GM23338 (cell line): Measurements from ENCODE around the gene PPP6R2. TPM values are rescaled to one million over a fixed set of nuclear protein-coding genes. Genes with fewer than 3 reads are reported as not detected.
A peak's percentile ranks its signal among the peaks of the same experiment; 100 is the strongest.

Experiments used
- ATAC-seq: fragments of 200-7000 bp; cut with Tn5 transposase; 3 replicates; pipeline ENCODE4 v1.9.1; 2020
- DNase-seq: peaks from one replicate; pipeline ENCODE4 v3.0.0-alpha.2; 2015; ENCODE audit warnings: low spot score
- H2AFZ ChIP-seq: fragments of 200-600 bp; sonication (generic); 2 replicates; pipeline ENCODE4 v1.8.0; 2016; ENCODE audit warnings: antibody characterized with exemption, mild to moderate bottlenecking, moderate library complexity
- H3F3A ChIP-seq: fragments of 200-600 bp; sonication (generic); replicated peaks from 2 replicates; pipeline ENCODE4 v1.8.0; 2017; ENCODE audit warnings: antibody characterized with exemption, mixed run types, low read depth
- H3K27ac ChIP-seq: fragments of 200-600 bp; sonication (generic); 2 replicates; pipeline ENCODE4 v1.6.1; 2016; ENCODE audit warnings: low read depth
- H3K27me3 ChIP-seq: fragments of 200-600 bp; sonication (generic); 2 replicates; pipeline ENCODE4 v1.8.0; 2016; ENCODE audit warnings: mild to moderate bottlenecking, mixed run types, moderate library complexity; ENCODE audit not compliant: insufficient read depth
- H3K36me3 ChIP-seq: fragments of 200-600 bp; sonication (generic); 2 replicates; pipeline ENCODE4 v1.8.0; 2016; ENCODE audit warnings: mild to moderate bottlenecking; ENCODE audit not compliant: insufficient read depth
- H3K4me1 ChIP-seq: fragments of 200-600 bp; sonication (generic); 2 replicates; pipeline ENCODE4 v1.8.0; 2016; ENCODE audit warnings: mild to moderate bottlenecking, moderate library complexity; ENCODE audit not compliant: insufficient read depth
- H3K4me2 ChIP-seq: fragments of 200-600 bp; sonication (generic); 2 replicates; pipeline ENCODE4 v1.7.1; 2017; ENCODE audit warnings: mixed run types
- H3K4me3 ChIP-seq: fragments of 200-600 bp; sonication (generic); 2 replicates; pipeline ENCODE4 v1.6.1; 2016; ENCODE audit warnings: mixed run types
- H3K79me2 ChIP-seq: fragments of 200-600 bp; sonication (generic); replicated peaks from 2 replicates; pipeline ENCODE4 v1.8.0; 2017; ENCODE audit warnings: mild to moderate bottlenecking; ENCODE audit not compliant: insufficient read depth
- H3K9me2 ChIP-seq: fragments of 200-600 bp; sonication (generic); 2 replicates; pipeline ENCODE4 v1.8.0; 2017; ENCODE audit not compliant: insufficient read depth
- H4K20me1 ChIP-seq: fragments of 200-600 bp; sonication (generic); replicated peaks from 2 replicates; pipeline ENCODE4 v1.8.0; 2017; ENCODE audit warnings: mild to moderate bottlenecking; ENCODE audit not compliant: insufficient read depth
- H3K27ac Mint-ChIP-seq: 2 replicates; pipeline ENCODE4 v1.8.0; 2020; ENCODE audit warnings: inconsistent platforms, mild to moderate bottlenecking, moderate library complexity, mixed read lengths
- H3K27me3 Mint-ChIP-seq: 3 replicates; pipeline ENCODE4 v1.8.0; 2022; ENCODE audit warnings: low read depth, mild to moderate bottlenecking, moderate library complexity, mixed read lengths, inconsistent platforms; ENCODE audit not compliant: insufficient read depth, poor library complexity
- H3K36me3 Mint-ChIP-seq: 3 replicates; pipeline ENCODE4 v1.8.0; 2021; ENCODE audit warnings: low read depth, mild to moderate bottlenecking, inconsistent platforms, moderate library complexity, mixed read lengths
- H3K4me1 Mint-ChIP-seq: 3 replicates; pipeline ENCODE4 v1.8.0; 2020; ENCODE audit warnings: mild to moderate bottlenecking, inconsistent platforms, mixed read lengths
- H3K4me3 Mint-ChIP-seq: 3 replicates; pipeline ENCODE4 v1.8.0; 2021; ENCODE audit warnings: moderate library complexity, mild to moderate bottlenecking, inconsistent platforms, mixed read lengths
- H3K9me3 Mint-ChIP-seq: 3 replicates; pipeline ENCODE4 v1.8.0; 2020; ENCODE audit warnings: moderate library complexity, mild to moderate bottlenecking, inconsistent platforms, mixed read lengths
- CREB1 ChIP-seq: fragments of 250-450 bp; sonication (Bioruptor Pico); IDR thresholded peaks from 2 replicates; pipeline ENCODE4 v1.5.0; 2020; ENCODE audit warnings: low read depth, mild to moderate bottlenecking, moderate library complexity
- CTCF ChIP-seq, 2 experiments: fragments of 200-600 bp in 1 of 2; sonication (generic) in 1 of 2; conservative IDR thresholded peaks; 2 replicates each; pipeline versions ENCODE4 v1.5.1 to v1.6.1; 2016 to 2017; ENCODE audit warnings: antibody characterized with exemption in 2 of 2, low read depth in 2 of 2, mild to moderate bottlenecking in 2 of 2, moderate library complexity in 1 of 2
- EZH2 ChIP-seq: fragments of 200-600 bp; sonication (generic); IDR thresholded peaks from one replicate; pipeline ENCODE4 v1.8.0; 2017; ENCODE audit warnings: antibody characterized with exemption, mild to moderate bottlenecking, low read depth; ENCODE audit not compliant: unreplicated experiment
- EZH2phosphoT487 ChIP-seq: fragments of 200-600 bp; sonication (generic); IDR thresholded peaks from one replicate; pipeline ENCODE4 v1.8.1; 2018; ENCODE audit warnings: antibody characterized with exemption; ENCODE audit not compliant: unreplicated experiment
- JUNB ChIP-seq: IDR thresholded peaks from one replicate; pipeline ENCODE4 v1.6.1; 2016; ENCODE audit warnings: antibody characterized with exemption; ENCODE audit not compliant: unreplicated experiment
- POLR2AphosphoS5 ChIP-seq: IDR thresholded peaks from 2 replicates; pipeline ENCODE4 v1.6.1; 2016; ENCODE audit warnings: antibody characterized with exemption, low read depth
- REST ChIP-seq: IDR thresholded peaks from one replicate; pipeline ENCODE4 v1.6.1; 2018; ENCODE audit warnings: antibody characterized with exemption; ENCODE audit not compliant: unreplicated experiment
- STAT1 ChIP-seq: IDR thresholded peaks from one replicate; pipeline ENCODE4 v1.6.1; 2016; ENCODE audit warnings: antibody characterized with exemption; ENCODE audit not compliant: unreplicated experiment
- ZNF114 ChIP-seq: fragments of 250-450 bp; sonication (Bioruptor Pico); IDR thresholded peaks from 2 replicates; pipeline ENCODE4 v1.5.0; 2020; ENCODE audit warnings: mild to moderate bottlenecking, moderate library complexity
- ZNF331 ChIP-seq: fragments of 250-450 bp; sonication (Bioruptor Pico); IDR thresholded peaks from 2 replicates; pipeline ENCODE4 v1.5.0; 2020; ENCODE audit warnings: low read depth, mild to moderate bottlenecking, moderate library complexity
- polyA plus RNA-seq: library from polyadenylated mRNA; unstranded; fragments of >200 nt; fragmentation: Nextera tagmentation; extraction: Ambion mirVana; gene quantifications from 2 replicates; pipeline ENCODE4 v1.2.1, GENCODE V29; 2016
- total RNA-seq: library from RNA; depleted of rRNA; stranded (reverse); fragments of >200 nt; shearing (Covaris generic); gene quantifications from 2 replicates; pipeline ENCODE4 v1.2.3, GENCODE V29; 2014
- TF ChIP-seq, protein P1 (sequence below): IDR thresholded peaks from 2 replicates; pipeline ENCODE4 v1.6.1; 2016; ENCODE audit warnings: antibody characterized with exemption

Gene PPP6R2
- total and polyA plus RNA-seq, 2 experiments from 2014 or later = 11.9 to 45.8 TPM

DNA sequence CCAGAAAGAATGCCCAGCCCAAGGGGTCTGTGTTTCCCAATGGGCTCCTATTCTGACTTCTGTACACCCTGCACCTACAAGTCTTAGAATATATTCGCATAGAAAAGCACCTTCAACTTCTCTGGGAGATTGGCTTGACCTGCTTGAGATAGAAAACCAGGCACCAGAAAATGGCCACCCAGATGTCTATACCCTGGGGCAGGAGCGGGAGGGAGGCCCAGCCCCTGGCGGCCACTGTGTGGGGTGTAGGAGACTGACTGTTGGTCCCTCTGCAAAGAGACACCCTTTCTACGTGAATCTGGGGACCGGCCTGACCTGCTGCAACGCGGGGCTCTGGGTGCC, 24.8 kb upstream of the PPP6R2 start:
- Histone ChIP-seq H3K36me3 (no peaks in the 10 kb centered on the region), H2AFZ (no peak overlapping the region), H4K20me1 (no peaks in the 10 kb centered on the region), H3K9me2 (no peaks in the 10 kb centered on the region), H3K79me2 (no peaks in the 10 kb centered on the region), H3K4me2 (no peak overlapping the region), H3K27ac (no peak overlapping the region), H3K27me3 (no peaks in the 10 kb centered on the region), H3F3A (no peaks in the 10 kb centered on the region), H3K4me3 (no peak overlapping the region), H3K4me1 (no peaks in the 10 kb centered on the region)
- no peaks in the 10 kb centered on the region for H3K9me3 Mint-ChIP-seq
- no peaks in the 10 kb centered on the region; the same call in 2 of the 3 replicates for H3K36me3 Mint-ChIP-seq
- H3K4me3 Mint-ChIP-seq = no peak overlapping the region
- H3K27me3 Mint-ChIP-seq = peaks cover 7% of the 10 kb centered on the region
- no peak for DNase-seq
- H3K4me1 Mint-ChIP-seq = peaks cover 6% of the 10 kb centered on the region
- no peak overlapping the region for H3K27ac Mint-ChIP-seq
- ATAC-seq = peak; percentile 11
- TF ChIP-seq JUNB = no peak
- TF ChIP-seq REST = no peak
- no peak for TF ChIP-seq ZNF114 (CRISPR knock-in tag)
- no peak for TF ChIP-seq CREB1 (CRISPR knock-in tag)
- TF ChIP-seq, protein P1, sequence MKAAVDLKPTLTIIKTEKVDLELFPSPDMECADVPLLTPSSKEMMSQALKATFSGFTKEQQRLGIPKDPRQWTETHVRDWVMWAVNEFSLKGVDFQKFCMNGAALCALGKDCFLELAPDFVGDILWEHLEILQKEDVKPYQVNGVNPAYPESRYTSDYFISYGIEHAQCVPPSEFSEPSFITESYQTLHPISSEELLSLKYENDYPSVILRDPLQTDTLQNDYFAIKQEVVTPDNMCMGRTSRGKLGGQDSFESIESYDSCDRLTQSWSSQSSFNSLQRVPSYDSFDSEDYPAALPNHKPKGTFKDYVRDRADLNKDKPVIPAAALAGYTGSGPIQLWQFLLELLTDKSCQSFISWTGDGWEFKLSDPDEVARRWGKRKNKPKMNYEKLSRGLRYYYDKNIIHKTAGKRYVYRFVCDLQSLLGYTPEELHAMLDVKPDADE = no peak
- TF ChIP-seq EZH2 = no peak

GRCh38 chr22:50318698-50319411, 24.3 kb upstream of the PPP6R2 start:
- H3K36me3 ChIP-seq = no peaks in the 10 kb centered on the region
- no peak for TF ChIP-seq POLR2AphosphoS5
- no peak for TF ChIP-seq EZH2
- TF ChIP-seq, protein P1 = no peak
- no peak for TF ChIP-seq CTCF (conservative IDR thresholded peaks at IDR 0.05; ENCODE audit: low read depth in 2 of 2)
- no peak for TF ChIP-seq JUNB
- TF ChIP-seq EZH2phosphoT487 = no peak
- no peak for TF ChIP-seq STAT1
- TF ChIP-seq ZNF331 = no peak
- no peak for TF ChIP-seq ZNF114 (CRISPR knock-in tag)
- no peaks in the 10 kb centered on the region for H4K20me1 ChIP-seq
- H3K27ac Mint-ChIP-seq = no peak overlapping the region
- H3K79me2 ChIP-seq = no peaks in the 10 kb centered on the region
- no peaks in the 10 kb centered on the region; the same call in 2 of the 3 replicates for H3K36me3 Mint-ChIP-seq
- H3K27me3 ChIP-seq = no peaks in the 10 kb centered on the region
- H3K4me1 Mint-ChIP-seq = peaks cover 6% of the 10 kb centered on the region
- no peaks in the 10 kb centered on the region for H3K9me2 ChIP-seq
- H3F3A ChIP-seq = no peaks in the 10 kb centered on the region
- peaks cover 7% of the 10 kb centered on the region for H3K27me3 Mint-ChIP-seq
- H3K9me3 Mint-ChIP-seq = no peaks in the 10 kb centered on the region
- no peak for ATAC-seq
- no peak overlapping the region for H3K4me2 ChIP-seq
- no peaks in the 10 kb centered on the region for H3K4me1 ChIP-seq
- H2AFZ ChIP-seq = no peak overlapping the region
- DNase-seq = no peak
- no peak overlapping the region for H3K4me3 ChIP-seq
- no peak overlapping the region for H3K4me3 Mint-ChIP-seq
- no peak overlapping the region for H3K27ac ChIP-seq
